Measurements from ENCODE around the gene ME3.

DNA sequence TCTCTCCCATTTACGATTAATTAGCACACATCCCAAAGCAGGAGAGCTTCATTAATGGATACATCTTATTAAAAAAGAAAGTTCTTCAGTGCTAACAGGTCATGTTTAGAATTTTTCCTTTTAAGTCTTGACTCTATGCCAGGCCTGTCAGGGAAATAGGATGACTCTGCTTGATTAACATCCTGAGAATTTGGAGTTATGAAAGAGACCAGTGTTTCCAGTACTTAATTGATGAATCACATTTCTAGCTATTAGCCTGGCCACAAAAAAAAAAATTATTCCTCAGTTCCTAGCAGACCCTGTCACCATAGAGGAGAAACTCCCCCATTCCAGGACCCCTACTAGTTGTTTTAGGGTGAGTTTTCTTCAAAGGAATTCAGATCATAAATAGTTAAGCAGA, 23.6 kb upstream of the ME3 start:
- TF ChIP-seq CTCF (IDR thresholded peaks at IDR 0.05): no peak
- TF ChIP-seq EZH2 (IDR thresholded peaks at IDR 0.05): no peak

Measured in neural progenitor cell (in vitro differentiated cells).